ENCODE results near the gene S100A13. TPM values are rescaled to one million over a fixed set of nuclear protein-coding genes. Genes with fewer than 3 reads are reported as not detected.

Gene S100A13
- total RNA-seq, 3 donors from 2014 or later = 163 to 221 (median 198) TPM

Other genes with a start within 250 kb of the S100A13 start
- gene S100A8, start 236.4 kb downstream of the S100A13 start, total RNA-seq = 10 to 100 TPM; 13.1 to 37.4 (median 26.5) TPM
- gene S100A7A, start 211.0 kb downstream of the S100A13 start, total RNA-seq = not detected
- not detected for gene S100A7, start 166.9 kb downstream of the S100A13 start, total RNA-seq
- gene S100A6, start 91.5 kb downstream of the S100A13 start, total RNA-seq = 100 to 1,000 TPM; 351 to 861 (median 423) TPM
- not detected for gene S100A5, start 86.6 kb downstream of the S100A13 start, total RNA-seq
- 1,000 to 10,000 TPM in 1 of 3 donors, 100 to 1,000 TPM in 2; 177 to 1,015 (median 198) TPM for gene S100A4, start 81.7 kb downstream of the S100A13 start, total RNA-seq
- 1 to 10 TPM in 2 of 3 donors, under 1 TPM in 1; 0.44 to 2.6 (median 2.2) TPM for gene S100A3, start 78.2 kb downstream of the S100A13 start, total RNA-seq
- gene S100A2, start 61.7 kb downstream of the S100A13 start, total RNA-seq = 1 to 10 TPM in 1 of 3 donors, under 1 TPM in 1, not detected in 1; 0.33 to 5.4 TPM
- 100 to 1,000 TPM in 2 of 3 donors, 10 to 100 TPM in 1; 52.0 to 154 (median 102) TPM for gene S100A16, start 14.4 kb downstream of the S100A13 start, total RNA-seq
- gene S100A14, start 11.2 kb downstream of the S100A13 start, total RNA-seq = 10 to 100 TPM in 2 of 3 donors, not detected in 1; 70.1 to 99.2 TPM
- gene S100A1, start 929 bp upstream of the S100A13 start, total RNA-seq = 10 to 100 TPM in 2 of 3 donors, 1 to 10 TPM in 1; 6.1 to 40.0 (median 28.5) TPM
- 100 to 1,000 TPM in 1 of 3 donors, 10 to 100 TPM in 2; 37.1 to 112 (median 71.8) TPM for gene CHTOP, start 6.6 kb upstream of the S100A13 start, total RNA-seq
- 10 to 100 TPM; 43.3 to 70.7 (median 54.2) TPM for gene SNAPIN, start 31.2 kb upstream of the S100A13 start, total RNA-seq
- 100 to 1,000 TPM in 2 of 3 donors, 10 to 100 TPM in 1; 92.2 to 169 (median 147) TPM for gene ILF2, start 43.5 kb upstream of the S100A13 start, total RNA-seq
- 100 to 1,000 TPM in 1 of 3 donors, 10 to 100 TPM in 2; 19.9 to 134 (median 46.5) TPM for gene NPR1, start 51.2 kb upstream of the S100A13 start, total RNA-seq
- 10 to 100 TPM; 46.5 to 53.4 (median 51.7) TPM for gene INTS3, start 100.5 kb upstream of the S100A13 start, total RNA-seq
- gene SLC27A3, start 147.9 kb upstream of the S100A13 start, total RNA-seq = 10 to 100 TPM; 23.0 to 36.2 (median 31.5) TPM